SK-N-SH treated with all-trans-retinoic acid at 6 μM for 48 hours (cell line): ENCODE data around the gene AHRR.

Experiments used
- ATAC-seq: fragments of 200-7000 bp; cut with Tn5 transposase; 3 replicates; pipeline ENCODE4 v1.9.1; 2020; ENCODE audit warnings: mild to moderate bottlenecking, moderate library complexity
- ARNTL ChIP-seq: fragments of 450-650 bp; formaldehyde crosslinking; IDR thresholded peaks from 2 replicates; pipeline ENCODE4 v1.5.0; 2020; ENCODE audit warnings: low read depth, mild to moderate bottlenecking, moderate library complexity, borderline replicate concordance
- BACH2 ChIP-seq: fragments of 250-450 bp; sonication (Bioruptor Pico); IDR thresholded peaks from 2 replicates; pipeline ENCODE4 v1.9.0; 2021; ENCODE audit warnings: mild to moderate bottlenecking, borderline replicate concordance
- CREB5 ChIP-seq: fragments of 250-450 bp; sonication (Bioruptor Pico); IDR thresholded peaks from 2 replicates; pipeline ENCODE4 v1.5.1; 2020; ENCODE audit warnings: low read depth, mild to moderate bottlenecking, moderate library complexity
- CSDC2 ChIP-seq: fragments of 250-450 bp; sonication (Bioruptor Pico); IDR thresholded peaks from 2 replicates; pipeline ENCODE4 v1.5.0; 2020; ENCODE audit warnings: mild to moderate bottlenecking, moderate library complexity
- CSRNP3 ChIP-seq: fragments of 250-450 bp; sonication (Bioruptor Pico); IDR thresholded peaks from 2 replicates; pipeline ENCODE4 v1.5.1; 2021; ENCODE audit warnings: mild to moderate bottlenecking, moderate library complexity
- ESRRG ChIP-seq: fragments of 250-450 bp; sonication (Bioruptor Pico); IDR thresholded peaks from 2 replicates; pipeline ENCODE4 v1.6.1; 2021; ENCODE audit warnings: mild to moderate bottlenecking
- GLIS3 ChIP-seq: fragments of 250-450 bp; sonication (Bioruptor Pico); IDR thresholded peaks from 2 replicates; pipeline ENCODE4 v1.5.0; 2020; ENCODE audit warnings: mild to moderate bottlenecking, moderate library complexity
- ISL1 ChIP-seq: fragments of 250-450 bp; sonication (Bioruptor Pico); IDR thresholded peaks from 2 replicates; pipeline ENCODE4 v2.1.2; 2022; ENCODE audit warnings: mild to moderate bottlenecking, moderate library complexity
- OSR1 ChIP-seq: fragments of 250-450 bp; sonication (Bioruptor Pico); IDR thresholded peaks from 2 replicates; pipeline ENCODE4 v1.8.0; 2022; ENCODE audit warnings: moderate library complexity, mild to moderate bottlenecking, inconsistent platforms
- PATZ1 ChIP-seq: fragments of 250-450 bp; sonication (Bioruptor Pico); IDR thresholded peaks from 2 replicates; pipeline ENCODE4 v1.8.0; 2020; ENCODE audit warnings: mild to moderate bottlenecking, moderate library complexity, borderline replicate concordance
- POU6F1 ChIP-seq: fragments of 250-450 bp; sonication (Bioruptor Pico); IDR thresholded peaks from 2 replicates; pipeline ENCODE4 v1.8.0; 2021; ENCODE audit warnings: low read depth, mild to moderate bottlenecking, moderate library complexity, borderline replicate concordance
- PPARA ChIP-seq: fragments of 250-450 bp; sonication (Bioruptor Pico); IDR thresholded peaks from 2 replicates; pipeline ENCODE4 v1.5.0; 2020; ENCODE audit warnings: mild to moderate bottlenecking, borderline replicate concordance
- SNAI2 ChIP-seq: fragments of 250-450 bp; sonication (Bioruptor Pico); IDR thresholded peaks from 2 replicates; pipeline ENCODE4 v1.5.0; 2020; ENCODE audit warnings: mild to moderate bottlenecking, moderate library complexity
- TCF4 ChIP-seq: fragments of 250-450 bp; sonication (Bioruptor Pico); IDR thresholded peaks from 2 replicates; pipeline ENCODE4 v1.8.0; 2021; ENCODE audit warnings: mild to moderate bottlenecking, moderate library complexity, borderline replicate concordance
- TOX ChIP-seq: fragments of 250-450 bp; sonication (Bioruptor Pico); IDR thresholded peaks from 2 replicates; pipeline ENCODE4 v1.8.0; 2021; ENCODE audit warnings: mild to moderate bottlenecking, moderate library complexity, borderline replicate concordance
- TSHZ2 ChIP-seq: fragments of 250-450 bp; sonication (Bioruptor Pico); IDR thresholded peaks from 2 replicates; pipeline ENCODE4 v1.5.0; 2020; ENCODE audit warnings: mild to moderate bottlenecking, moderate library complexity
- ZC3H10 ChIP-seq: fragments of 250-450 bp; sonication (Bioruptor Pico); IDR thresholded peaks from 2 replicates; pipeline ENCODE4 v1.5.1; 2021; ENCODE audit warnings: mild to moderate bottlenecking, moderate library complexity
- ZFP3 ChIP-seq: fragments of 250-450 bp; sonication (Bioruptor Pico); IDR thresholded peaks from 2 replicates; pipeline ENCODE4 v1.5.0; 2020; ENCODE audit warnings: mild to moderate bottlenecking, moderate library complexity
- ZFP30 ChIP-seq: fragments of 450-650 bp; formaldehyde crosslinking; IDR thresholded peaks from 2 replicates; pipeline ENCODE4 v1.5.0; 2022; ENCODE audit warnings: mild to moderate bottlenecking, moderate library complexity
- ZNF565 ChIP-seq: fragments of 450-650 bp; formaldehyde crosslinking; conservative IDR thresholded peaks from 2 replicates; pipeline ENCODE4 v1.5.0; 2020; ENCODE audit warnings: low read depth, mild to moderate bottlenecking, moderate library complexity
- ZNF70 ChIP-seq: fragments of 450-650 bp; formaldehyde crosslinking; IDR thresholded peaks from 2 replicates; pipeline ENCODE4 v1.5.0; 2020; ENCODE audit warnings: mild to moderate bottlenecking, moderate library complexity
- ZNF8 ChIP-seq: fragments of 450-650 bp; formaldehyde crosslinking; IDR thresholded peaks from 2 replicates; pipeline ENCODE4 v1.5.0; 2020; ENCODE audit warnings: mild to moderate bottlenecking, moderate library complexity

AHRR gene

GRCh38 chr5:463301-463700, 141.8 kb downstream of the AHRR start:
- no peak for TF ChIP-seq ZNF70 (CRISPR knock-in tag)
- TF ChIP-seq OSR1 (CRISPR knock-in tag), result no peak
- no peak for TF ChIP-seq ZFP3 (CRISPR knock-in tag)
- no peak for TF ChIP-seq TOX (CRISPR knock-in tag)
- TF ChIP-seq PATZ1 (CRISPR knock-in tag), result no peak
- TF ChIP-seq TSHZ2, result no peak
- TF ChIP-seq BACH2 (CRISPR knock-in tag), result no peak
- TF ChIP-seq ZFP30 (CRISPR knock-in tag), result no peak
- TF ChIP-seq ESRRG (CRISPR knock-in tag), result no peak
- no peak for TF ChIP-seq POU6F1 (CRISPR knock-in tag)
- no peak for TF ChIP-seq ARNTL (CRISPR knock-in tag)
- TF ChIP-seq SNAI2, result no peak
- no peak for ATAC-seq

- TF ChIP-seq TCF4 (CRISPR knock-in tag) (no peak), TOX (CRISPR knock-in tag) (no peak), ZFP30 (CRISPR knock-in tag) (no peak), ZNF8 (CRISPR knock-in tag) (no peak), ZC3H10 (no peak), PPARA (CRISPR knock-in tag) (no peak), ISL1 (CRISPR knock-in tag) (no peak), OSR1 (CRISPR knock-in tag) (no peak), GLIS3 (CRISPR knock-in tag) (no peak), CREB5 (CRISPR knock-in tag) (no peak), SNAI2 (no peak), ZNF565 (CRISPR knock-in tag) (no peak), ZFP3 (CRISPR knock-in tag) (no peak), PATZ1 (CRISPR knock-in tag) (no peak), ZNF70 (CRISPR knock-in tag) (no peak), POU6F1 (CRISPR knock-in tag) (no peak), CSDC2 (no peak), ARNTL (CRISPR knock-in tag) (no peak), CSRNP3 (CRISPR knock-in tag) (no peak), ESRRG (CRISPR knock-in tag) (no peak)
- ATAC-seq, result no peak
Measured at GRCh38 chr5:463952-464351, 142.4 kb downstream of the AHRR start.
